GM18502 (cell line): ENCODE results near the gene DCLRE1B.
"Not testable (repeated sequence)": the region's sequence is repeated elsewhere in the genome, so short reads cannot be mapped to it uniquely, and the experiment has no call there.

Experiments
- ATAC-seq: cut with Tn5 transposase; IDR thresholded peaks from one replicate; pipeline ENCODE4 v1.9.1; 2021; ENCODE audit warnings: mild to moderate bottlenecking; ENCODE audit not compliant: unreplicated experiment, poor library complexity

Gene DCLRE1B

GRCh38 chr1:113945329-113945728 lies 40.2 kb downstream of the DCLRE1B start:
- ATAC-seq, result no peak

GRCh38 chr1:113946112-113946511 lies 41.0 kb downstream of the DCLRE1B start:
- no peak for ATAC-seq

GRCh38 chr1:113946678-113947387 lies 41.7 kb downstream of the DCLRE1B start:
- no peak for ATAC-seq

GRCh38 chr1:113947388-113948107 lies 42.4 kb downstream of the DCLRE1B start:
- ATAC-seq, result no peak

GRCh38 chr1:113948151-113948550 lies 43.0 kb downstream of the DCLRE1B start:
- ATAC-seq, result not testable (repeated sequence)

- no peak for ATAC-seq
These were observed 43.9 kb downstream of the DCLRE1B start for GRCh38 chr1:113949007-113949406.

- ATAC-seq, result no peak
These were observed 45.8 kb downstream of the DCLRE1B start for GRCh38 chr1:113950908-113951307.

- ATAC-seq, result no peak
These were observed 46.6 kb downstream of the DCLRE1B start for GRCh38 chr1:113951719-113952118.

GRCh38 chr1:113957984-113958383 lies 52.9 kb downstream of the DCLRE1B start:
- no peak for ATAC-seq

- no peak for ATAC-seq
These were observed 53.6 kb downstream of the DCLRE1B start for GRCh38 chr1:113958691-113959090.

GRCh38 chr1:113963281-113963906 lies 58.3 kb downstream of the DCLRE1B start:
- ATAC-seq, result no peak
